ENCODE results near the gene MED13L. TPM values are rescaled to one million over a fixed set of nuclear protein-coding genes. Genes with fewer than 3 reads are reported as not detected.

Gene MED13L
- total and polyA plus RNA-seq, 11 donors: 12.2 to 84.1 (median 60.2) TPM

- 64 to 90% (median 76%) methylated on average over 8 of the region's 8 CpGs for WGBS, 4 donors
- Histone ChIP-seq H3K36me3 (no peaks in the 10 kb centered on the region), H3K27ac (no peak overlapping the region), H3K9me3 (peaks cover 0 to 17% (median 4%) of the 10 kb centered on the region in 12 donors), H3K4me3 (no peak overlapping the region), H3K4me1 (no peaks in the 10 kb centered on the region), H3K27me3 (no peaks in the 10 kb centered on the region)
- ATAC-seq: no peak
- no peak for DNase-seq
- intact Hi-C loops (cut with DNase I): no loop called here
- TF ChIP-seq CTCF (IDR thresholded peaks at IDR 0.05) (no peak), POLR2A (IDR thresholded peaks at IDR 0.05) (no peak)
These were observed 340.2 kb downstream of the MED13L start for GRCh38 chr12:115936997-115937916.

GRCh38 chr12:115934877-115935276, 342.6 kb downstream of the MED13L start:
- no peak for TF ChIP-seq POLR2A (IDR thresholded peaks at IDR 0.05)
- no peak for TF ChIP-seq CTCF (IDR thresholded peaks at IDR 0.05)
- Histone ChIP-seq H3K27ac (no peak overlapping the region), H3K4me3 (no peak overlapping the region), H3K27me3 (no peaks in the 10 kb centered on the region), H3K9me3 (peaks cover 0 to 14% (median 4%) of the 10 kb centered on the region in 12 donors), H3K36me3 (no peaks in the 10 kb centered on the region), H3K4me1 (no peaks in the 10 kb centered on the region)
- intact Hi-C loops (cut with DNase I): no loop called here
- DNase-seq (no peak), ATAC-seq (no peak)
- WGBS, 4 donors: 83 to 97% (median 91%) methylated on average over 7 of the region's 7 CpGs

GRCh38 chr12:115934046-115934445, 343.4 kb downstream of the MED13L start:
- WGBS, 4 donors: 56 to 63% (median 60%) methylated on average over 3 of the region's 3 CpGs
- H3K36me3 ChIP-seq: no peaks in the 10 kb centered on the region
- H3K27ac ChIP-seq: no peak overlapping the region
- H3K4me1 ChIP-seq: no peaks in the 10 kb centered on the region
- no peak overlapping the region for H3K4me3 ChIP-seq
- TF ChIP-seq POLR2A (IDR thresholded peaks at IDR 0.05): no peak
- TF ChIP-seq CTCF (IDR thresholded peaks at IDR 0.05): no peak
- intact Hi-C loops (cut with DNase I): no loop called here
- no peak for DNase-seq
- no peaks in the 10 kb centered on the region for H3K27me3 ChIP-seq
- peaks cover 0 to 8% (median 3%) of the 10 kb centered on the region in 12 donors for H3K9me3 ChIP-seq
- ATAC-seq: no peak

- Histone ChIP-seq H3K27ac (no peak overlapping the region), H3K9me3 (no peaks in the 10 kb centered on the region), H3K27me3 (no peaks in the 10 kb centered on the region), H3K4me3 (no peak overlapping the region), H3K36me3 (no peaks in the 10 kb centered on the region), H3K4me1 (no peaks in the 10 kb centered on the region)
- ATAC-seq: no peak
- intact Hi-C loops (cut with DNase I): no loop called here
- WGBS, 4 donors: 2 to 19% (median 8%) methylated on average over 1 of the region's 1 CpG
- no peak for DNase-seq
- TF ChIP-seq CTCF (IDR thresholded peaks at IDR 0.05): no peak
- TF ChIP-seq POLR2A (IDR thresholded peaks at IDR 0.05): no peak
These were observed 345.4 kb downstream of the MED13L start for GRCh38 chr12:115932066-115932465.

Data from heart left ventricle (tissue), 16 donors.